Measurements from ENCODE around the gene SLC25A14.

DNA sequence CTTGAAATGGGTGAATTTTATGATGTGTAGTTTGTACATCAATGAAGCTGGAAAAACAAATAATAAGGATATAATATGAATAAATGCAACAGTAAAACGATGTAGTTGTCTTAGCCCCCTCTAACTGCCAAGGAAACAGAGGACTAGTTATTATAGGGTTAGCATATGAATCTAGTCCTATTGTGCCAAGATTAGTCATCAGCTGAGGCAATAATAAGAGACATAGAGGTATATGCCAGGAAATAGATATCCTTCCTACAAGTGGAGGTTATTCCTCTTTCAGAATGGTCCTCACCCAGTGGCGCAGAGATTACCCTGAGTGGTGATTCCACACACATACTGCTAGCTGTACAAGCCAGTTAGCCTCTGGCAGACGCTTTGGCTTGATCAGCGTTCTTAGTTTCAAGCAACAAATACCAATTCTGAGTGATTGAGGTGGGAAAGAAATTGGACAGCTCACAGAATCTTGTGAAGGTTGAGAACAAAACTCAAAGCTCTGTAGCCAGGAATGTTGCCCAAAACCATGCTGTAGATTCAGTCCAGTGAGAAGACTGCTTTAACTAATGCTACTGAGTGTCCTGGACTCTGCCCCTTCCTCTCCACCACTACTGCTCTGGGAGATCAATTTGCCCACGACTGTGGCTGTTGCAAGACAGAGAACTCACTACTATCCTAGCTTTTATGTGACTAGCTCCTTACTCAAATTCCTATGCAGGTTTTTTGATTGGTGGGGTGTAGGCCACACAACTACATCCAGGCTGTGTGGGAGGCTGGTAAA lies 44.0 kb upstream of the SLC25A14 start:
- TF ChIP-seq, protein P1, sequence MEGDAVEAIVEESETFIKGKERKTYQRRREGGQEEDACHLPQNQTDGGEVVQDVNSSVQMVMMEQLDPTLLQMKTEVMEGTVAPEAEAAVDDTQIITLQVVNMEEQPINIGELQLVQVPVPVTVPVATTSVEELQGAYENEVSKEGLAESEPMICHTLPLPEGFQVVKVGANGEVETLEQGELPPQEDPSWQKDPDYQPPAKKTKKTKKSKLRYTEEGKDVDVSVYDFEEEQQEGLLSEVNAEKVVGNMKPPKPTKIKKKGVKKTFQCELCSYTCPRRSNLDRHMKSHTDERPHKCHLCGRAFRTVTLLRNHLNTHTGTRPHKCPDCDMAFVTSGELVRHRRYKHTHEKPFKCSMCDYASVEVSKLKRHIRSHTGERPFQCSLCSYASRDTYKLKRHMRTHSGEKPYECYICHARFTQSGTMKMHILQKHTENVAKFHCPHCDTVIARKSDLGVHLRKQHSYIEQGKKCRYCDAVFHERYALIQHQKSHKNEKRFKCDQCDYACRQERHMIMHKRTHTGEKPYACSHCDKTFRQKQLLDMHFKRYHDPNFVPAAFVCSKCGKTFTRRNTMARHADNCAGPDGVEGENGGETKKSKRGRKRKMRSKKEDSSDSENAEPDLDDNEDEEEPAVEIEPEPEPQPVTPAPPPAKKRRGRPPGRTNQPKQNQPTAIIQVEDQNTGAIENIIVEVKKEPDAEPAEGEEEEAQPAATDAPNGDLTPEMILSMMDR (IDR thresholded peaks at IDR 0.05; ENCODE audit: insufficient read depth, low read length, poor library complexity, severe bottlenecking): no peak
- no peak for TF ChIP-seq EZH2phosphoT487 (conservative IDR thresholded peaks at IDR 0.05; ENCODE audit: low read length)
